Cortex of kidney (tissue), 1 donor: ENCODE data around the gene ADCYAP1R1.

Source experiments
- DNase-seq: peaks from one replicate; lab custom pipeline; 2025; lab: John Stamatoyannopoulos, UW

Gene ADCYAP1R1

DNA sequence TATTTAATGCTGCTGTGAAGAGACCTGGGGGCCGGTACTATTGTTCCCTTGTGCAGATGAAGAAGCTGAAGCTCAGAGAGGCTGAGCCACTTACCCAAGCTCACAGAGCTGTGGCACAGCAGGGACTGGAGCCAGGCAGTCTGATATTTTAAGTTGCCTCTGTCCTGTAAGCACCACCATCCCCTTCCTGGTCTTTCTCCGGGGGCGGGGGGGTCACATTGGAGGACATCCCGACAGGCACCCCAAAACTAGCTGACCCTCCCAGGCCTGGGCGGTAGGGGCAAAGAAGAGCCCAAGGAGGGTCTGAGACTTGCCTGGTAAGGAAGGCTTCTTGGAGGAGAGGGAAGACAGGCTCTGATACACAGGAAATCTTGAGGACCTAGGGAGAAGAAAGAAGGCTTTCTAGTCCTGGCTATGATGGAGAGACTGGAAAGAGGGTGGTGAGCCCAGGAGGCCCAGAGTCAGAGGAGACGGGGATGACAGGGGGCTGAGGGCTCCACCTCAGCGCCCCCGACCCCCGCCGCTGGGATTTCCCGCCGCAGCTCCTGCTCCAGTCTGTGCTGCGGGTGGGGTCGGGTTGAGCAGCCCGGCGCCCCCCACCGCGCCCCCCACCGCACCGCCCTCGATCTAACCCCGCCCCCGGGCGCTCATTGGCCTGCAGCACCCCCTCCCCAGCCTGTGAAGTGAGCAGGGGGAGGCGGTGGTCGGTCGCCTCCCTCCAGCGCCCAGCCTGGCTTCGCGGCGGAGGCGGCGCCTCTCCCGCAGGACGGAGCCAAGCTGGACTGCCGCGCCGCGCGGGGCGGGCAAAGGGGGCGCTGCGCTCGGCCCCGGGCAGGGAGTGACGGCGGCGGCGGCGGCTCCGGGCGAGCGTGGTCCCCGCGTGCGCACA is at the start of gene ADCYAP1R1:
ADCYAP1R1 (plus strand) TSS at position 711 of the 889 bp plus-strand sequence. CDS start 10,957 bp downstream, outside the sequence.
- DNase-seq, result no peak

DNA sequence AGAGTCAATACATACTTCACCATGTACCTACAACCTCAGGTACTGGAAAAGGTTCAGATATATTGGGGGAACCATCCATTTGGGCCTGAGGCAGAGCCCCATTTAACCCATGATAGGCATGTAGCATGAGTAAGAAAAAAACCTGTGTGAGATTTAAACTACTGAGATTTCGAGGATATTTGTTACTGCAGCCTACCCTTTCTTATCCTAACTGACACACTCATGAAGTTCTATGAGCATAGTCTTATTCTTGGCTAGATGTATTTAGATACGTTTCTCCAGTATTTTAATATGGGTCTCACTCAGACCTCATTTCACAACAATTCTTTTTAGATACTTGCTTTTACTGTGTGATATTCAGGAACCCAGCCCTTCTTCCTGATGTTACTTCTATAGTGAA is 49.0 kb upstream of the ADCYAP1R1 start:
- DNase-seq, result no peak

DNA sequence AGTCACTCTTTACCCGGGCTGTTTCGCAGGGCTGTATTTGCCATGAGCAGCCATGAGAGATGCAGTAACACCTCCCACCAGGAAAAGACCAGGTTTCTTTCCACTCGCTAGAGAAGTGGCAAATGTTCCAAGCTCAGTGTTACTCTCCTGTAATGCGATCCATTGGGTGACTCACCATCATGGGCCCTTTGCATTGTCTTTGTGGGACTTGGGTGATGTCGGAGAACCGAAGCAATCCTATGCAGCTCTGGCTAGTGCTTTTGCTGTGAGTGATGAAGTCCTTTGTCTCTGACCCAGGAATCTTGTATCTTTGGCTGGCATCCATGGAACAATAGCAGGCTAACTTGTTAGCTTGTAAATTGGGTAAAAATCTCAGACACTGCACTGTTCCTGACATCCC is 48.4 kb upstream of the ADCYAP1R1 start:
- DNase-seq, result no peak

DNA sequence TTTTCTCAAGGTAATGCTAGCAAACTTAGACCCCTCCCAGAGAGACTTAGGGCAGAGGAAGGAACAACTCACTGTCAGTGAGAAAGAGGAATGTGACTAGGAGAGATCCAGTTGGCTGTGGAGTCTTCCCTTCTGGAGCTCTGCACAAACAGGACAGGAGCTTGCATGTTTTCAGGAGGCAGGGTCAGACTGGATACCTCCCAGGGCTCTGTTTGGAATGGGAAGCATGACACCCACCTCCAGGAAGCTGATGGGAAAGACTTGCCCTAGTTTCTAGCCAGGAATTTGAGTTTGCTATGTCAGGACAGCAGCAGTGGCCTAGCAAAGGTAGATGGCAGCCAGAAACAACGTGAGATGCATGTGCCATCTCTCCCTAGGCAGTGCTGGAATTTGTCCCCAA is 47.7 kb upstream of the ADCYAP1R1 start:
- DNase-seq, result no peak

DNA sequence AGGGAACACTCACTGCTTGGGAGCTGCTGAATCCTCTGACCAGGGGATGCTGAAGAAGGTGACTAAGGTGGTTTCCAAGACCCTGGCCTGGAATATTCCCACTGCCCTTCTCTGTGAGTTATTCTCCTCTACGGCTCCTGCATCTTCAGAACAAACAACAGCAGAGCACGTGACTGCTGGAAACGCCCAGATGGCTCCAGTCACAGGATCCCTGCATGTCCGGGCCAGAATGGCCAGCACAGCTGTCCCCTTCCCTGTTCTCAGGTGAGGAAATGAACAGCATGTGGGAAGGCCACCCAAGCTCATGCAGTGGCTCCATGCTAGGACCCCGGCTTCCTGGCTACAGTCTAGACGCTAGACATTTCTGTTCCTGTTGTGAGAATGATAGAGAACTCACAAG is 45.3 kb upstream of the ADCYAP1R1 start:
- no peak for DNase-seq

DNA sequence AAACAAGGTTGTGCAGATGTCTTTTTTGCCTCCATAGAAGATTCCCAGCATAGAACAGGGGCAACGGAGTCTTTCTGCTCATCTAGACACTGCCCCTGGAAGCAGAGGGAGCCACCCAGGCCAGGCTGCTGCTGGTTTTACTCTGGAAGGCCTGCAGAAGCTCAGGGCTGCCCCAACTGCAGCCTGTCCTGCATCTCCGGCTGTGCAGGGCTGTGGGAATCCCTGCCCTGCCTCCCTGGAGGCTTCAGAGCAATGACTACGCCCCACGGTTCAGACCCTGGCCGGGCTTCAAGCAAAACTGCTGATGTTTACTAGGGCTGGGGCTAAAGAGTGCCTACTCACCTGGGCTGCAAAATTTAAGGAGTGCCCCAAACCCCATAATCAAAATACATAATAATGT is 44.5 kb upstream of the ADCYAP1R1 start:
- DNase-seq, result no peak

DNA sequence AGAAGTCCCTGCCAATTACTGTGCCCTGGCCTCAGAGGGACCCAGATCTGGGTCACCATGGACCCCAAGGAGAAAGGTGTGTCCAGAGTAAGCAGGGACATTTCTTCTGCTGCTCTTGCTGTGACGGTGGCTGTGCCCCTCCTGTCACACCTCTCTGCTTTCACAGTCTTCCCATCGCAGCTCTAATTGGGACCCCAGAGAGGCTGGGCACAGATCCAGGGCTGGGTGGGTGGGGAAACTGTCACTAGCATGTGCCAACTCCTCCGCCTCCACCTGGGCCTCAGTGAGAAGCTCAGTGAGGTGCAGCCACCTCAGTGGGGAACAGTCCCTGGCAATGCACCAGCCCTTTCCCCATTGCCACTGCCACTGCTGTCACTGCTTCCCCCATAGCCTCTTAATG is 37.3 kb upstream of the ADCYAP1R1 start:
- DNase-seq, result no peak

DNA sequence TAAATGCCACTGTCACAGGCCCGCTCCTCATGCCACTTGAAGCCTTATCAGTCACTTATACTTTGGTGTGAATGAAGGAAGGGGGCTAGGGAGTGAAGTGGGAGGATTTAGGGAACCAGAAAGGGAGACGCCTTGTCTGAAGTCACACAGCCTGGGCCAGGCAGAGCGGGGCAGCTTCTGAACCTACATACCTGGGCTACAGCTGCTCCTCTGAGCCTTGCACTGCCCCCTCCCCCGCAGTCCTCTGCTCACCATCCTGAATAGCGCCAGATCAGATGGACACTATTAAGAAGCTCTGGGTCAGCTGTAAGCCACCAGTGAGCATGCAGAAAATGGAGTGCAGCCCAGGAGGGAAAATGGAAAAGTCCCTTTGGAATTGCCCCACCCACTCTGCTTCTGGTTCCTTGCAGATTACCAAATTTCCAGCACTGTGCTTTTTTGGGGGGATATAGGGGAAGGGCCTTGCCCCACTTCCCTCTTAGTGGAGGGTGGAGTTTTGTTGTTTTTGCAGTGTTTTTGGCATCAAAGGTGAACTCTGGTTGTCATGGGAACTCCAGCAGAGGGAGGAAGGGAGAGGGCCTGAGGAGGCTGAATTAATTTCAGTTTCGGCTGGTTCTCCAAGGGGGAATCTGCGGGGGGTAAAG is 35.0 kb upstream of the ADCYAP1R1 start:
- no peak for DNase-seq

DNA sequence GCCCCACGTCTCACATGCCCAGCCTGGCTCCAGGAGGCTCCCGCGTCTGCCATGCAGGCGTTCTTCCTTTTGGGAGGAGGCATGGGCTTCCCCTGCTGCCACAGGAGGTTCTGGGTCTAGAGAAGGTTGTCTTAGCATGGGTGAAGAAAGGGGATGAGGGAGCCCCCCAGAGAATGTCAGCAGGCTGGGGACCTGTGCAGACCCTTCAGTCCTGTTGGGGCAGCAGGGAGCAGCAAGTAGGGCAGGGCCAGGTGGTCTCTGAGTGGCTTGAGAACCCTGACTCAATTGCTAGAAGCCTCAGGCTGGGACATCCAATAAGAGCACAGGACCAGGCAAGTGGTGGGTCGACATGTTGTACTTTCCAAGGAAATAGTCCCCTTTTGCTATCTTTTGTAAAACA is 34.4 kb upstream of the ADCYAP1R1 start:
- no peak for DNase-seq

DNA sequence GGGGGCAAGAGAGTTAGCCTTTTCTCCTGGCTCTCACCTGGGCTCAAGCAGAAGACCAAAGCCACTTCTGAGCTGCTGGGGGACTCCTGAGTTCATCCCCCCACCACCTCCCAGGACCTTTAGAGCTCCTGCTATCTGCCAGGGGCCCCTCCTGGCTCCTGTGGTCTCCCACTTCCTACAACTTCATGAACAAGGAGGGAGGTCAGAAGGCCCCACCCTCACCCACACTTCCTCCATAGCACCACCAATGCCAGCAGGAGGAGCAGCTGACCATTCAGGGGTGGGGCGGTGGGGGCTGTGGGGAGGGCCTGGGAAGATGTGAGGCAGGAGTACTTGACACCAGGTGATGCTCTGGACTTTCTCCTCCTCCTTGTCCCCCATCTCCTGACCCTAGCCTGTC is 32.6 kb upstream of the ADCYAP1R1 start:
- DNase-seq, result no peak

DNA sequence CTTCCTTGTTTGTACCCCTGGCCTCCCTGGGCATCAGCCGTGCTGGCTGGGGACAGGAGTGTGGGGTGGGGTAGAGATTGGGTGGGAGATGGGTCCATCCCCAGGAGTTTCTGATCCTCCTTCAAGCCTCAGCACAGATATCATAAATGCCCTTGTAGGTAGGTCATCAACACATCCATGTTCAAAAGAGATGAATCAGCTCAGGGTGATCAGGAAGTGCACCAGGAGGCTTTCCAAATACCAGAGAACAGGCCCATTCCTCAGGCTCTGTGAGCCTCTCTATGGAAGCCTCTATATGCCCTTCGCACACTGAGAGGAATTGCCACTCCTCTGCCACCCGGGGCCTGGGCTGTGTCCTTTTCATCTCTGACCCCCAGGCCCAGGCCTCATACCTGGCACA is 31.9 kb upstream of the ADCYAP1R1 start:
- DNase-seq, result no peak

DNA sequence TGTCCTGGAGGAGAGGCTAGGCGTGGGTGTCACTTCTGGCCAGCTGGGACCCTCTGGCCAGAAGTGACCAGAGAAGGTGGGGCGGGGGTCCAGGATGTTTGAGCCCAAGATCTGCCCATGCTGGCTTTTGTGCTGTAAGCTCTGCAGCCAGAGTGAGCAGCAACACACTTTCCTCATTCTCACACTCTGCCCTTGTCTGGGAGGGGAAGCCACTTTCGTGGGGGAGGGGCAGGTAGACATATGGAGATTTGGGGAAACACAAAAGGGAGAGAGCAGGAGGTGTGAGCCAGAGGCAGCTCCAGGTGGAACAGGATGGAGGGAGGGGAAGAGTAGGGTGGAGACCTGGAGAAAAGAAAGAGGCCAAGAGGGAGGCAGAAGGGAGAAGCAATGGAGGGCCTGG is 31.5 kb upstream of the ADCYAP1R1 start:
- no peak for DNase-seq

DNA sequence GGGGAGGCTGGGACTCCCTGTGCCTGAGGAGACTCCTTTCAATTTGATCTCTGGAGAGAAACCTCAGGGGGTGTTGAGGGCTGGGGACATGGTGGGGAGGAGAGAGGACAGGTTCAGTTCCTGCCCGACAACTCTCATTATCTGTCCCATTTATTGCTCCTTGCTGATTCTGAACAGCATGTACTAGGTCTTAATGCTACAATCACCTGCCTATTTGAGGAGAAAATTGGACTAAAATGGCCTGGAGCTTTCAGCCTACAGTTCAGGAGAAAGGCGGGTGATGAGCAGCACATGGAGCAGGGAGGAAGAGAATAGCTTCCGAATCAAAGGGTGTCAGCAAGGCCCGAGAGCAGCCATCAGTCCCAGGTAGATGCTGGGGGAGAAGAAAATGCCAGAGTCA is 30.0 kb upstream of the ADCYAP1R1 start:
- no peak for DNase-seq

DNA sequence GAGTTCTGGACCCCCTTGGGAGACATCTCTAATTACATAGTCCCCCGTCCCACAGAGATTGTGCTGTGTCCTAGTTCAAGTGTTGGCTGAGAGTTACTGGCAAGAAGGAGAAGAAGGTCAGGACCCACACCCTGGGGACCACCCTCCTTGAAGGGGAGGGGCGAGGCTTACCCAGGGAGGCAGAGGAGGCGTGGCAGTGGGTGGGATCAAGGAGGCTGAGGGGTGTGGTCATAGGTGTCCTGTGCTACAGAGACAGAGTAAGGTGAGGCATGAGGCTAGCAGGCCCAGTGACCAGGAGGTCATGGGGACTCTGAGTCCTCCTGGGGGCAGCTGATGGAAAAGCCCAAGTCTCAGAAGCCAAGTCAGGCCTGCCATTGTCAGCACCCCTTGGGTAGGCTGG is 29.4 kb upstream of the ADCYAP1R1 start:
- no peak for DNase-seq

DNA sequence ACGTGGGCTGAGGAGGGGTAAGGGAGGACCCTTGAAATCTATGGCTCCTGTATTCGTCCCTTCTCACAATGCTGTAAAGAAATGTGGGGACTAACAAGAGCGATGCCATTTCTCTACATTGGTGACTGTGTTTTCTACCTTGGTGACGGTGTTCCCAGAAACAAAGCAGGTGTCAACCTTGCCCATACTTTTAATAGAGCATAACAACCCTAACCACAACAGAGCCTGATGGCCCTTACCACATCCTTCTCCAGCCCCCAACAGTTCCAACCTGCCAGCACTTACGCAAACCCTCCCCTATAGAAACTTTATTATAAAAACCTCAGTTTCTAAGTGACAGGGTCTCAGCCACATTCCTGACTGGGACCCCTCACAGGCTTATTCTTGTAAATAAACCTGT is 28.2 kb upstream of the ADCYAP1R1 start:
- no peak for DNase-seq

DNA sequence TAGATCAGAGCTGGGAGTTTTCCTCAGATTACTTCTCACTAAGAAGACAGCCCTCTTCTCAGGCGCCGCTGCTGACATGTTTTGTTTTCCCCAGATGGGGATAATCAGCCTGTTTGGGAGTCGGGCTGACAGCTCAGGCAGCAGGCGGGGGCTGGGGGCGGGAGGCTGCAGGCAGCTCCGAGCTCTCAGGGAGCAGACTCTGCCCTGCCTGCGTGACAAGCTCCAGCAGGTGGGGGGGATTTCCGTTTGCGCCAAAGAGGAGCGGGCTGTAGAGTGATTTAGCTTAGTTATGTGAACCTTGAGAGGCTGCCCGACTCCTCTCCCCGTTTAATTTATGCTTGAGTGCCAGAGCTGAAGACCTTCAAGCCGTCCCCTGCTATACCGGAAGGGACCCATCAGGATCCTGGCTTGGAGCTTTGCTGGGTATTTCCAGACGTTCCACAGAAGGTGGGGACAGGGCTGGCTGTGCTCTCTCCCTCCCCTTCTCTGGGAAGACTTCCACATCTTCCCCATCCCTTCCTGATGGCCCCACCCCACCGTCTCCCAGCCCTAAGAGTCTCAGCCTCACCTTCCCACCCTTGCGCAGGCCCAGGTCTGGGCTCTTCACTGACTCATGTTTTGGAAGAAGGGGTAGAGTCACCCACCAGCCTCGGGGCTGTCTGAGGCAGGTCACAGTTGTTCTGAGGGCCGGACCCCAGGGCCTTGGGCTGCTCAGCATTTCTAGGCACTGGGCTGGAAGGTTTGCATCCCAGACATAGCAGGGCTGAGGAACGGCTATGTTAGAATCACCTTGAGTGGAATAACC is 24.7 kb upstream of the ADCYAP1R1 start:
- no peak for DNase-seq

DNA sequence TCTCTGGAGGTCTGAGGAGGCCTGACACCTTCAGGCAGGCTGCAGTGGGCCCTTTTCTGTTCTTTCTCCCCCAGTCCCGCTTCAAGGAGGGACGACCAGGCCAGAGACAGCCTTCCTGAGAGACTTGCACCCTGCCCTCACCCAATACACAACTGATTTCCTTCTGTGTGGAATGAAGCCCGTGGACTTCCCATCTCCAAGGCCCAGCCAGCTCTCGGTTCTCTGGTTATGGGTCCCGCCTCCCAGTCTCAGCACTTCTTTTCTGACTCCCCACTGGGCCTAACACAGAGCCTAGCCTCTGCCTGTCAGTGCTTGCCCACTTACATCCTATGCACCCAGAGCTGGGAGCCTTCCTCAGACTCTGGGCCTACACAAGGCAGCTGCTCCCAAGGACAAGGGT is 24.1 kb upstream of the ADCYAP1R1 start:
- DNase-seq, result no peak

DNA sequence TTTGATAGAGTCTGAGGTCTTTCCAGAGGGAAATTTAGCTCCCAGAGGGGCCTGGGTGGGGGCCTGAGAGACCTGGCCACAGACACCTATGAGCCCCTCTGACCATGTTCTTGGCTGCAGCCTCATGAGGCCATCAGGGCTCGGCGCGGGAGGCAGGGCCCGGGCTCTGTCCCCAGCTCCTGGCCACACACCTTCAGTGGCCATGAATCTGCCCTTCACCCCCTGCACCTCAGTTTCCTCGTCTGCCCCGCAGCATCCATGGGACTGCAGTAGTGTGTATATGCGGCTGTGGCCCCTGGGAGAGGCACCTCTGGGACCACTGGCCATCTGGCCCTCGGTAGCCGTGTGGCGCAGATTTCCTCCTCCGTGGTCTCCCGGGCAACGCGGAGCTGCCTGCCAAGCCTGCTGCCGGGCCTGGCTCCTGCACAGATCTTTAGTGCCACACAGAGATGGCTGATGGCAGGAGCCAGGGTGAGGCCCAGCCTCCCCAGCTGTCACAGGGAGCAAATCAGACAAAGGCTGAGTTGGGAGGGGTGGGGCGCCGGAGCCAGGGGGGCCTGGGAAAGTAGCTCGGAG is 23.6 kb upstream of the ADCYAP1R1 start:
- no peak for DNase-seq

DNA sequence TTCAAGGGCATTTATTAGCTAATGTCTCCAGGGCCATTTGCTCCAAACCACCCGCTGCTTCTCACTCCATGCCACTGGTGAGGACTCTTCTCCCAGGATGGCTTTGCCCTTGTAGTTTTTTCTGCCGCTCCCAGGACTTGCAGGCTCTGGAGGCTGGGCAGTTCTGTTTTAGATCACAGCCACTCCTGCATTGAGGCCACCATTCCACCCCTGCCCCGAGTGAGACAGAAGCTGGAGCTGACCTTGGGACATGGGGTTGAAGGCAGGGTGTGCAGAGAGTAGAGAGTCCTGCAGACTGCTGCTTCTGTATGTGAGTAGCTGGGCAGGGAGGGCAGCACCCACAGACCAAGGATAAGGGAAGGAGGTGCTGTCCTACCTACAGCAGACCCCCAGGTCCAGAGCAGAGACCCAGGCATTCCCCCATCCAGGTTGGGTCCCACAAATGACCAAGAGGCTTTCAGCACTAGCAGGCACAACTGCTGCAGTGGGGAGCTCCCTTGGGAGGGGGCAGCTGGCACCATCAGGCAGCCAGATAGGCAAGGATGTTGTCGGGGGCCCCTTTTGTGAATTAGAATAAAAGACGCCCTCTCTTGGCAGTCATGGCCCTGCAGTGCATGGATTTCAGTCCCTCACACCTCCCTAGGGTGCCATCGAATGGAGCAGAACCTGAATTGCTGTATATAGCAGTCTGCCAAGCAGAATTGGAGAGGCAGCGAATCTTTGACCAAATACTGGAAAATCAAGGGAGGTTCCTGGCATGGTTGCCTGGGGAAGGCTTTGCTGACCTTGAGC is 22.7 kb upstream of the ADCYAP1R1 start:
- no peak for DNase-seq

DNA sequence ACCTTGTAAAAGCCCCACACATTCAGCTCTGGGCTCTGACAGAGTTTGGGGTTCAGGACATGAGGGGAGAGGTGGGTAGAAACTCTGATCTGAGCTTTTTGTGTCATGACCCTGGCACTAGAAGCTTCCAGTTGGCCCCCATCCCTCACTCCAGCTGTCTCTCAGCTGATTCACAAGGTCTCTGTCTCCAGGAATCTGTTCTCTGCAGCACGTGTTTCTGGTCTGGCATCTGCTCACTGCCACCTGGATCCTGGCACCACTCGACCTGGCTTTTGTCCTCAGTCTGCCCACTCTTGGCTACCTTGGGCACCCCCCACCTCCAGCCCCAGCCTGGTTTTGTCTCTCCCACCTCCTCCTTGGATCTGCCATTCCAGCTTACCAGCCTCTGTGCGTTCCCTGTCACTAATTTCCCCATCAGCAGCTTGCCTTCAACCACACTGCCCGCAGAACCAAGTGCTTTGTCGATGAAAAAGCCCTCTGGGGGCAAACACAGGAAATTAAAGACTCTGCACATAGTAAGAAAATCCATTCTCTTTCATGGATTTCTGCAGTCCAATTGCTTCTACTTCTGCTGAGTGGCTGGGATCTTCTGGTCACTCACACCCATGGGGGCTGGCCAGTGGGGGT is 18.3 kb upstream of the ADCYAP1R1 start:
- DNase-seq, result no peak

DNA sequence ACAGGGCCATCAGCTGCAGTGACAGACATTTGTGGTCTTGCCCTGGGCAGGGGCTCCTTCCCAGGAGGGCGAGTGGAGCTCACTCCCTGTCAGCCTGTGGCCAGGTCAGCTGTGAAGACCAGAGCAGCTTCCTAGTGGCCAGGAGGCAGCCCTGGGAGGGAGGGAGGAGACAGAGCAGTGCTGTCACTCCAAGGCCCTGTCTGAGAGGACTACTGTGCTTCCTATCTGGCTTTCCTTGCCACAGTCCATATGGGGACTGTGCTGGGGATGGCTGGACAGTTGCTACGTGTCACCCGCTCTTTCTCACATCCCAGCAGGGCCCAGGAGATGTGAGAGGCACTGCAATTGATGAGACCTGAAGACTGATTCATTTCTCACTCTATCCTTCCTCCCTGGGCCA is 15.2 kb upstream of the ADCYAP1R1 start:
- no peak for DNase-seq
